Measurements from ENCODE around the gene MBNL2. TPM values are rescaled to one million over a fixed set of nuclear protein-coding genes. Genes with fewer than 3 reads are reported as not detected.

Gene MBNL2
- total and polyA plus RNA-seq, 2 of the 13 experiments (the other 11 are each of a cell fraction or from before 2014, with no cell fraction given) = 30.8 to 59.0 TPM

- TF ChIP-seq GABPA (IDR thresholded peaks at IDR 0.05; ENCODE audit: low read depth, low read length) (no peak), GABPA (CRISPR knock-in tag; IDR thresholded peaks at IDR 0.05; ENCODE audit: low read depth) (no peak), GTF3A (CRISPR knock-in tag; conservative IDR thresholded peaks at IDR 0.05) (no peak), TEAD3 (CRISPR knock-in tag; optimal IDR thresholded peaks at IDR 0.05; ENCODE audit: borderline replicate concordance) (no peak), ZSCAN21 (CRISPR knock-in tag; IDR thresholded peaks at IDR 0.05; ENCODE audit: borderline replicate concordance) (no peak)
These were observed 6.8 kb upstream of the MBNL2 start (continued) for GRCh38 chr13:97215325-97215724.

- ATAC-seq (peak; percentile 65), DNase-seq (ENCODE audit: low spot score) (peak; percentile 67), FAIRE-seq (peak; percentile 70)
- peaks cover 5% of the 10 kb centered on the region; the same call in 1 of the 2 replicates for H4K20me1 ChIP-seq (ENCODE audit: insufficient read depth, low read length)
- WGBS (ENCODE audit: low lambda C conversion rate) = 0% methylated on average over 2 of the region's 2 CpGs
- H3K9ac ChIP-seq (ENCODE audit: insufficient read depth, low read depth, low read length) = peak overlapping the region; percentile 55
- H3K27me3 ChIP-seq (ENCODE audit: control insufficient read depth in 1 of 2, insufficient read depth in 2 of 2, low read length in 2 of 2) = no peaks in the 10 kb centered on the region; a peak in 1 of 5 replicates
- BruUV-seq (replicated peaks) = no TSS peak
- CTCF ChIA-PET (ENCODE audit: low intra/inter-chr PET ratio, low total read pairs) = no interaction called here
- intact Hi-C loops (cut with micrococcal nuclease; ENCODE audit: unreplicated experiment) (no loop called here), in situ Hi-C loops (cut with HindIII; ENCODE audit: extremely low pct_ligation_motif_present, low pct_unique_long_range_greater_than_20kb) (no loop called here)
- H3K36me3 ChIP-seq (replicated peaks in 1 of 2; ENCODE audit: control insufficient read depth in 1 of 2, insufficient read depth in 2 of 2, low read length in 2 of 2) = no peaks in the 10 kb centered on the region
- peak overlapping the region; percentile 29 for H2AFZ ChIP-seq (ENCODE audit: low read length)
- H3K4me3 ChIP-seq (replicated peaks in 1 of 3; ENCODE audit: insufficient read depth in 1 of 3, low read depth in 2 of 3, low read length in 3 of 3) = peak overlapping the region in 1 of 3 experiments; percentile 2; a peak in 1 of 6 replicates
- H3K9me3 ChIP-seq (ENCODE audit: low read length) = no peaks in the 10 kb centered on the region
- peak overlapping the region; percentile 65 for H3K27ac ChIP-seq (ENCODE audit: extremely low read length, insufficient read depth, low read length)
- peaks cover 32% of the 10 kb centered on the region for H3K79me2 ChIP-seq (ENCODE audit: insufficient read depth, low read length)
- peaks cover 48% of the 10 kb centered on the region for H3K4me1 ChIP-seq (ENCODE audit: insufficient read depth, low read length)
- POLR2A ChIA-PET = interaction anchor here (1.5 kb wide), 1 partner anchor 56 kb away, joined by 5 read pairs; no protein-coding TSS in a partner anchor
- peak overlapping the region; percentile 97 for H3K4me2 ChIP-seq (ENCODE audit: low read depth, low read length)
- no peak for TF ChIP-seq NFRKB (IDR thresholded peaks at IDR 0.05)
- TF ChIP-seq ZNF749 (CRISPR knock-in tag; IDR thresholded peaks at IDR 0.05; ENCODE audit: borderline replicate concordance) = no peak
- TF ChIP-seq MNT (IDR thresholded peaks at IDR 0.05) = no peak
- no peak for TF ChIP-seq NKX3-1 (CRISPR knock-in tag; IDR thresholded peaks at IDR 0.05)
- TF ChIP-seq ZNF496 (CRISPR knock-in tag; IDR thresholded peaks at IDR 0.05; ENCODE audit: insufficient replicate concordance) = no peak
- peak; percentile 53; the same call in 1 of the 2 replicates for TF ChIP-seq SALL1 (CRISPR knock-in tag; IDR thresholded peaks at IDR 0.05)
- no peak for TF ChIP-seq CAMTA2 (CRISPR knock-in tag; IDR thresholded peaks at IDR 0.05; ENCODE audit: borderline replicate concordance)
- TF ChIP-seq ZNF800 (CRISPR knock-in tag; IDR thresholded peaks at IDR 0.05) = 0 out of 2 replicates have a peak, but pooled peaks have one; percentile 19
- no peak for TF ChIP-seq CEBPZ (IDR thresholded peaks at IDR 0.05; ENCODE audit: low read length)
- TF ChIP-seq LCORL (IDR thresholded peaks at IDR 0.05) = no peak
- TF ChIP-seq LCORL (CRISPR knock-in tag; IDR thresholded peaks at IDR 0.05) = 0 out of 2 replicates have a peak, but pooled peaks have one; percentile 20
- no peak for TF ChIP-seq ZNF296 (CRISPR knock-in tag; conservative IDR thresholded peaks at IDR 0.05)
- no peak for TF ChIP-seq CBX2 (IDR thresholded peaks at IDR 0.05; ENCODE audit: low read depth, low read length)
- no peak for TF ChIP-seq CBX2 (CRISPR knock-in tag; IDR thresholded peaks at IDR 0.05; ENCODE audit: low read depth)
These were observed 2.9 kb upstream of the MBNL2 start for GRCh38 chr13:97219226-97219625.
